A549 (cell line): Measurements from ENCODE around the gene NSUN3. TPM values are rescaled to one million over a fixed set of nuclear protein-coding genes. Genes with fewer than 3 reads are reported as not detected.

Experiments
- ATAC-seq, 2 experiments: fragments of 200-7000 bp in 1 of 2; fragments of >200 bp in 1 of 2; cut with Nextera tagmentation in 1 of 2; cut with Tn5 transposase in 1 of 2; 3 replicates each; pipeline versions ENCODE4 v1.8.0 to v1.9.1; 2018 to 2020; ENCODE audit warnings: mild to moderate bottlenecking in 1 of 2, moderate library complexity in 1 of 2
- CTCF ChIA-PET: fragments of 300-600 bp; sonication (Branson Sonifier 250); formaldehyde crosslinking; extraction: SDS; loops from one replicate; lab custom pipeline; 2021; ENCODE audit warnings: antibody characterized with exemption, inconsistent platforms; lab: Yijun Ruan, JAX
- POLR2A ChIA-PET: fragments of 350-600 bp; formaldehyde crosslinking; extraction: SDS; loops from one replicate; lab custom pipeline; 2021; ENCODE audit warnings: antibody characterized with exemption, inconsistent platforms; lab: Yijun Ruan, JAX
- DNase-seq, 2 experiments: peaks; one replicate each; pipeline versions ENCODE4 v3.0.0 to v3.0.0-alpha.2; 2011 to 2016; ENCODE audit warnings: low read depth in 1 of 2, low spot score in 1 of 2
- FAIRE-seq: peaks from 2 replicates; lab custom pipeline; 2011; peaks lifted over from hg19 to GRCh38; lab: Jason Lieb, UNC
- H3K27ac ChIP-seq, 2 experiments: fragments of >200 bp; sonication (Bioruptor Twin); formaldehyde crosslinking; 3 replicates each; pipeline ENCODE4 v1.5.1; 2016 to 2017
- H3K4me1 ChIP-seq: fragments of >200 bp; sonication (Bioruptor Twin); formaldehyde crosslinking; 3 replicates; pipeline ENCODE4 v1.6.1; 2016
- H3K4me2 ChIP-seq: fragments of >200 bp; sonication (Bioruptor Twin); formaldehyde crosslinking; 3 replicates; pipeline ENCODE4 v1.6.1; 2016
- H3K4me3 ChIP-seq: fragments of >200 bp; sonication (Bioruptor Twin); formaldehyde crosslinking; 3 replicates; pipeline ENCODE4 v1.5.1; 2016
- H3K9me3 ChIP-seq: fragments of >200 bp; sonication (Bioruptor Twin); formaldehyde crosslinking; 3 replicates; pipeline ENCODE4 v1.6.1; 2016
- CBX2 ChIP-seq: fragments of 200-600 bp; sonication (generic); IDR thresholded peaks from 2 replicates; pipeline ENCODE4 v1.6.1; 2016; ENCODE audit warnings: low read depth, mild to moderate bottlenecking, borderline replicate concordance
- CBX8 ChIP-seq: fragments of 200-600 bp; sonication (generic); IDR thresholded peaks from 2 replicates; pipeline ENCODE4 v1.6.1; 2016
- EHF ChIP-seq: fragments of 250-450 bp; sonication (Bioruptor Pico); IDR thresholded peaks from 2 replicates; pipeline ENCODE4 v1.5.0; 2020; ENCODE audit warnings: mild to moderate bottlenecking
- EHMT2 ChIP-seq: fragments of 200-600 bp; sonication (generic); IDR thresholded peaks from 2 replicates; pipeline ENCODE4 v1.6.1; 2016; ENCODE audit warnings: antibody characterized with exemption, low read depth, mild to moderate bottlenecking, moderate library complexity
- EP300 ChIP-seq, 2 experiments: fragments of >200 bp; sonication (Bioruptor Twin); formaldehyde crosslinking; IDR thresholded peaks; 2 replicates in 1 of 2; 3 replicates in 1 of 2; pipeline ENCODE4 v1.6.1; 2016 to 2017
- ESRRA ChIP-seq: fragments of 150-350 bp; IDR thresholded peaks from 2 replicates; pipeline ENCODE4 v1.6.1; 2014; ENCODE audit warnings: mild to moderate bottlenecking, low read length, borderline replicate concordance
- FOSB ChIP-seq: fragments of 250-450 bp; sonication (Bioruptor Pico); IDR thresholded peaks from 2 replicates; pipeline ENCODE4 v1.5.0; 2020; ENCODE audit warnings: mild to moderate bottlenecking, moderate library complexity
- HDAC2 ChIP-seq: fragments of 200-600 bp; sonication (generic); IDR thresholded peaks from 2 replicates; pipeline ENCODE4 v1.6.1; 2016
- HOXA7 ChIP-seq: fragments of 250-450 bp; sonication (Bioruptor Pico); IDR thresholded peaks from 2 replicates; pipeline ENCODE4 v1.5.0; 2020; ENCODE audit warnings: mild to moderate bottlenecking, moderate library complexity
- HOXB5 ChIP-seq: fragments of 250-450 bp; sonication (Bioruptor Pico); IDR thresholded peaks from 2 replicates; pipeline ENCODE4 v1.5.0; 2020; ENCODE audit warnings: mild to moderate bottlenecking, moderate library complexity
- JUNB ChIP-seq: fragments of >200 bp; sonication (Bioruptor Twin); formaldehyde crosslinking; IDR thresholded peaks from 2 replicates; pipeline ENCODE4 v1.6.1; 2016
- KDM1A ChIP-seq: fragments of 200-600 bp; sonication (generic); IDR thresholded peaks from 2 replicates; pipeline ENCODE4 v1.6.1; 2016; ENCODE audit warnings: low read depth, mild to moderate bottlenecking
- MAFK ChIP-seq: fragments of 450-650 bp; IDR thresholded peaks from 2 replicates; pipeline ENCODE4 v1.6.1; 2014; ENCODE audit not compliant: partially characterized antibody
- POLR2A ChIP-seq: IDR thresholded peaks from 2 replicates; pipeline ENCODE4 v1.6.1; 2012; ENCODE audit warnings: mild to moderate bottlenecking, low read length
- RARB ChIP-seq: fragments of 250-450 bp; sonication (Bioruptor Pico); IDR thresholded peaks from 2 replicates; pipeline ENCODE4 v1.8.0; 2021; ENCODE audit warnings: mild to moderate bottlenecking, moderate library complexity
- RCOR1 ChIP-seq: fragments of 150-350 bp; IDR thresholded peaks from 2 replicates; pipeline ENCODE4 v1.6.1; 2014; ENCODE audit warnings: antibody characterized with exemption, low read length, low read depth
- SREBF2 ChIP-seq: fragments of 450-650 bp; IDR thresholded peaks from 2 replicates; pipeline ENCODE4 v1.6.1; 2014; ENCODE audit warnings: mild to moderate bottlenecking, moderate library complexity
- ZC3H11A ChIP-seq: fragments of 450-650 bp; IDR thresholded peaks from 2 replicates; pipeline ENCODE4 v1.6.1; 2014; ENCODE audit warnings: antibody characterized with exemption, mild to moderate bottlenecking
- ZNF302 ChIP-seq: fragments of 250-450 bp; sonication (Bioruptor Pico); IDR thresholded peaks from 2 replicates; pipeline ENCODE4 v1.9.0; 2021; ENCODE audit warnings: inconsistent platforms, mild to moderate bottlenecking, moderate library complexity
- ZSCAN20 ChIP-seq: fragments of 250-450 bp; sonication (Bioruptor Pico); IDR thresholded peaks from 2 replicates; pipeline ENCODE4 v1.8.0; 2022; ENCODE audit warnings: mild to moderate bottlenecking, moderate library complexity
- WGBS: methylation state at CpG from one replicate; pipeline ENCODE4 v1.1.6; 2017; ENCODE audit errors: missing lambda C conversion rate; 5-methylcytosine and 5-hydroxymethylcytosine counted together
- polyA plus RNA-seq, 4 experiments: library from polyadenylated mRNA; depleted of rRNA in 3 of 4; stranded (reverse); fragments of >200 nt; fragmentation: RNase III in 1 of 4; extraction: RNeasy Plus Mini Kit Qiagen cat#74134 plus additional on column Dnase treatment in 1 of 4; gene quantifications; 2 replicates in 3 of 4; 3 replicates in 1 of 4; pipeline ENCODE4 v1.2.3, GENCODE V29; 2011 to 2017
- TF ChIP-seq, protein P1 (sequence below): IDR thresholded peaks from 2 replicates; pipeline ENCODE4 v1.6.1; 2012
- TF ChIP-seq, protein P2 (sequence below): IDR thresholded peaks from 2 replicates; pipeline ENCODE4 v1.6.1; 2012; ENCODE audit warnings: low read depth, borderline replicate concordance
- TF ChIP-seq, protein P3 (sequence below): fragments of 150-350 bp; IDR thresholded peaks from 2 replicates; pipeline ENCODE4 v1.6.1; 2014; ENCODE audit warnings: low read depth, mild to moderate bottlenecking, low read length
- TF ChIP-seq, protein P4 (sequence below): fragments of >200 bp; sonication (Bioruptor Twin); formaldehyde crosslinking; IDR thresholded peaks from 3 replicates; pipeline ENCODE4 v1.5.1; 2016

NSUN3 gene
- polyA plus RNA-seq, 2 of the 4 experiments (the other 2 are of a cell fraction), result 8.6 to 13.5 TPM

DNA sequence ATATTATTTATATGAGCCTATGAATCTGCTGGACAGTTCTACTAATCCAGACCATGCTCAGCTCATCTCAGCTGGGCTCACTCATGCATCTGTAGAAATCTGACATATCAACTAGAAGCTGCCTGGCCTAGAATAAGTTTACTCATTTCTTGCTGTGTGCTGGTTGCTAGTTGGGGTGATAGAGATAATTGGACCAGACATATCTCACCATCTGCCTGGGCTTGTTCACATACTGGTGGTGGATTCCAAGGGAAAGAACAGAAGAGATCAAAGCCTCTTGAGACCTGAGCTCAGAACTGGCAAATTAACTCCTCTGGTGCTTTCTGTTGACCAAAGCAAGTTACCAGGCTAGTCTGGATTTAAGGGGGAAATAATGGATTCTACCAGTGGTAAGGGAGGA lies 109.1 kb downstream of the NSUN3 start:
- Histone ChIP-seq H3K4me2 (no peak overlapping the region), H3K27ac (no peak overlapping the region)

DNA sequence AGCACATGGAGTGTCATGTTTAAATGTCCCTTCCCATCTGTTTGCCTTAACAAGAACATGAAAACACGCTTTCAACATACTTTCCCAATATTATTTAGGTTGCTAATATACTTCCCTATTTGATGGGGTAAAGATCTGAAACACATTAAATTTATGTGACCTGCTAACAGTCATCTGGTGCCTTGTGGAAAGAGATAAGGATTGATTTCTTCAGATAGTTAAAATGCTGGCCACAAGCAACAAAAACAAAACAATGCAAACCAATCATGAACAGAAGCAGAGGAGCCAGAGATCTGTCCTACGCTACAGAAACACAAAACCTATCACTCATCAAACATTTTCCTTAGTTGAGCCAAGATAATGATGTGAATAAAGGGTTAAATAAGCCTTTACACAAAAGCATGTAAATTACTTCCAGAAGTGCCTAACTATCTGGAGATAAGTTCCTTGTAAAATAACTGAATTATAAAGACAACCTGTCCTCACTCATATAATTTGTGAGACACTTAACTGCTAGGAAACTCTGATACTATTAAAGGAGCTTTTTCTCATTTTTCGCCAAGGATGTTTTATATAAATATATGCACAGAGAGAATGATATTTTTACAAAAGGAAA lies 109.9 kb downstream of the NSUN3 start:
- CTCF ChIA-PET, result no interaction called here

More for the DNA sequence above, 109.1 kb downstream of the NSUN3 start:
- Histone ChIP-seq H3K9me3 (no peaks in the 10 kb centered on the region), H3K4me3 (no peak overlapping the region), H3K4me1 (no peaks in the 10 kb centered on the region)
- FAIRE-seq (no peak), ATAC-seq (no peak), DNase-seq (no peak)
- TF ChIP-seq ZSCAN20 (no peak), JUNB (no peak), MAFK (no peak), KDM1A (no peak), ZC3H11A (no peak), HOXA7 (CRISPR knock-in tag) (no peak)
- TF ChIP-seq, protein P1, sequence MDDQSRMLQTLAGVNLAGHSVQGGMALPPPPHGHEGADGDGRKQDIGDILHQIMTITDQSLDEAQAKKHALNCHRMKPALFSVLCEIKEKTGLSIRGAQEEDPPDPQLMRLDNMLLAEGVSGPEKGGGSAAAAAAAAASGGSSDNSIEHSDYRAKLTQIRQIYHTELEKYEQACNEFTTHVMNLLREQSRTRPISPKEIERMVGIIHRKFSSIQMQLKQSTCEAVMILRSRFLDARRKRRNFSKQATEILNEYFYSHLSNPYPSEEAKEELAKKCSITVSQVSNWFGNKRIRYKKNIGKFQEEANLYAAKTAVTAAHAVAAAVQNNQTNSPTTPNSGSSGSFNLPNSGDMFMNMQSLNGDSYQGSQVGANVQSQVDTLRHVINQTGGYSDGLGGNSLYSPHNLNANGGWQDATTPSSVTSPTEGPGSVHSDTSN, result no peak
- ChIA-PET POLR2A (no interaction called here), CTCF (interaction anchor here (0.5 kb wide), 1 partner anchor 16 kb away, joined by 4 read pairs; no protein-coding TSS in a partner anchor)

DNA sequence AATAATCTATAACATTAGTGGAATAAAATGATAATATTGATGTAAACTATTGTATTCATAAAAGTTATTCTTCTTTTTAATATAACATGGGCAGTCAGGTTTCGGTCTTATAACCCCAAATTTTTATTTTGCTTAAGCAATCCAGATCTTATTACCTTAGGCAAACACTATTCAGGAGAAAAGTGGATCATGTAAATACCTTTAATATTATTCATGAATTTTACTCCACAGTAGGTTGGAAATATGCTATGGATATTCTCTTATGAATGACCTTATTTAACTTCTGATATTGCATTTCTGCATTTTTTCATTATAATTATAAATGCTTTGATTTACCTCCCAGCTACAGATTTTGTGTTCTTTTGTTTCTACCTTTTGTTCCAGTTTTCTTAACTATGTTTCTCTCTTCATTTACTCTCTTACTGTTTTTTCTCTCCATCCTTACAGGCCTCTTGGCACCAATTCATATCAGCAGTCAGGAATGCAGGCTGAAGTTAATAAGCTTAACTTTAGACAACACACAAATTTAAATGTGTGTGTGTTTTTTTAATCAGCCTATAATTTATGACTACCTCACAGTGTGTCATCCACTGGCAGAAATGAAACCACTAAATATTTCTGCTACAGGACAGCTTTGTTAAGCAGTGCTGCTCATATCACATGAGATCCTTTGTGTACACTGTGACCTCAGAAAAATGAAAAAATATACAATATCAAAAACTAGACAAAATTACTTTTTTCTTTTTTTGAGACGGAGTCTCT lies 111.0 kb downstream of the NSUN3 start:
- no peak overlapping the region for H3K4me2 ChIP-seq
- H3K4me1 ChIP-seq, result no peaks in the 10 kb centered on the region
- TF ChIP-seq KDM1A, result no peak
- TF ChIP-seq ZC3H11A, result no peak
- TF ChIP-seq HOXB5 (CRISPR knock-in tag), result no peak
- TF ChIP-seq SREBF2, result no peak
- no peak for TF ChIP-seq CBX8
- no peak for TF ChIP-seq ESRRA
- no peak for TF ChIP-seq RCOR1
- TF ChIP-seq, protein P2, sequence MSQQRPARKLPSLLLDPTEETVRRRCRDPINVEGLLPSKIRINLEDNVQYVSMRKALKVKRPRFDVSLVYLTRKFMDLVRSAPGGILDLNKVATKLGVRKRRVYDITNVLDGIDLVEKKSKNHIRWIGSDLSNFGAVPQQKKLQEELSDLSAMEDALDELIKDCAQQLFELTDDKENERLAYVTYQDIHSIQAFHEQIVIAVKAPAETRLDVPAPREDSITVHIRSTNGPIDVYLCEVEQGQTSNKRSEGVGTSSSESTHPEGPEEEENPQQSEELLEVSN, result no peak
- TF ChIP-seq HOXA7 (CRISPR knock-in tag), result no peak
- TF ChIP-seq HDAC2, result no peak
- ATAC-seq (no peak), FAIRE-seq (no peak), DNase-seq (no peak)
- POLR2A ChIA-PET, result no interaction called here
- CTCF ChIA-PET, result interaction anchor here (0.7 kb wide), 1 partner anchor 60 kb away, joined by 3 read pairs; no protein-coding TSS in a partner anchor
- 60% methylated on average over 2 of the region's 2 CpGs for WGBS
- H3K27ac ChIP-seq, result no peak overlapping the region
- H3K9me3 ChIP-seq, result no peaks in the 10 kb centered on the region
- H3K4me3 ChIP-seq, result no peak overlapping the region

More for the DNA sequence above, 109.9 kb downstream of the NSUN3 start:
- no peak overlapping the region for H3K4me3 ChIP-seq
- no peak overlapping the region for H3K27ac ChIP-seq
- TF ChIP-seq POLR2A (no peak), ZNF302 (no peak), EHMT2 (no peak), CBX2 (no peak), EHF (no peak), FOSB (CRISPR knock-in tag) (no peak), EP300 (IDR thresholded peaks at IDR 0.05) (no peak), RARB (CRISPR knock-in tag) (no peak)
- TF ChIP-seq, protein P3, sequence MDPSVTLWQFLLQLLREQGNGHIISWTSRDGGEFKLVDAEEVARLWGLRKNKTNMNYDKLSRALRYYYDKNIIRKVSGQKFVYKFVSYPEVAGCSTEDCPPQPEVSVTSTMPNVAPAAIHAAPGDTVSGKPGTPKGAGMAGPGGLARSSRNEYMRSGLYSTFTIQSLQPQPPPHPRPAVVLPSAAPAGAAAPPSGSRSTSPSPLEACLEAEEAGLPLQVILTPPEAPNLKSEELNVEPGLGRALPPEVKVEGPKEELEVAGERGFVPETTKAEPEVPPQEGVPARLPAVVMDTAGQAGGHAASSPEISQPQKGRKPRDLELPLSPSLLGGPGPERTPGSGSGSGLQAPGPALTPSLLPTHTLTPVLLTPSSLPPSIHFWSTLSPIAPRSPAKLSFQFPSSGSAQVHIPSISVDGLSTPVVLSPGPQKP, result no peak
- TF ChIP-seq, protein P4, sequence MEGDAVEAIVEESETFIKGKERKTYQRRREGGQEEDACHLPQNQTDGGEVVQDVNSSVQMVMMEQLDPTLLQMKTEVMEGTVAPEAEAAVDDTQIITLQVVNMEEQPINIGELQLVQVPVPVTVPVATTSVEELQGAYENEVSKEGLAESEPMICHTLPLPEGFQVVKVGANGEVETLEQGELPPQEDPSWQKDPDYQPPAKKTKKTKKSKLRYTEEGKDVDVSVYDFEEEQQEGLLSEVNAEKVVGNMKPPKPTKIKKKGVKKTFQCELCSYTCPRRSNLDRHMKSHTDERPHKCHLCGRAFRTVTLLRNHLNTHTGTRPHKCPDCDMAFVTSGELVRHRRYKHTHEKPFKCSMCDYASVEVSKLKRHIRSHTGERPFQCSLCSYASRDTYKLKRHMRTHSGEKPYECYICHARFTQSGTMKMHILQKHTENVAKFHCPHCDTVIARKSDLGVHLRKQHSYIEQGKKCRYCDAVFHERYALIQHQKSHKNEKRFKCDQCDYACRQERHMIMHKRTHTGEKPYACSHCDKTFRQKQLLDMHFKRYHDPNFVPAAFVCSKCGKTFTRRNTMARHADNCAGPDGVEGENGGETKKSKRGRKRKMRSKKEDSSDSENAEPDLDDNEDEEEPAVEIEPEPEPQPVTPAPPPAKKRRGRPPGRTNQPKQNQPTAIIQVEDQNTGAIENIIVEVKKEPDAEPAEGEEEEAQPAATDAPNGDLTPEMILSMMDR, result no peak
- TF ChIP-seq, all 56 proteins: peak for 0
- H3K4me1 ChIP-seq, result no peaks in the 10 kb centered on the region
- H3K4me2 ChIP-seq, result no peak overlapping the region
- 30% methylated on average over 3 of the region's 3 CpGs for WGBS
- FAIRE-seq (no peak), ATAC-seq (no peak), DNase-seq (no peak)
- POLR2A ChIA-PET, result no interaction called here
- no peaks in the 10 kb centered on the region for H3K9me3 ChIP-seq
